HG02938 (cell line): ENCODE results near the gene THSD1.
A peak's percentile ranks its signal among the peaks of the same experiment; 100 is the strongest.

Source experiments
- ATAC-seq: cut with Tn5 transposase; IDR thresholded peaks from one replicate; pipeline ENCODE4 v1.9.1; 2021; ENCODE audit warnings: mild to moderate bottlenecking, moderate library complexity; ENCODE audit not compliant: unreplicated experiment

The THSD1 gene

GRCh38 chr13:52405767-52406494 is at the start of gene THSD1:
Gene THSD1 (minus strand): TSS chr13:52406172. CDS start chr13:52402600, 3,572 bp downstream.
- ATAC-seq, result no peak

GRCh38 chr13:52455677-52456041 is 49.7 kb upstream of the THSD1 start:
- ATAC-seq, result peak; percentile 26

- peak; percentile 70 for ATAC-seq
Observed at GRCh38 chr13:52454820-52455676, 49.1 kb upstream of the THSD1 start, which contains the start of gene CKAP2. Gene CKAP2 (plus strand): TSS chr13:52455478. CDS start chr13:52455557, 79 bp downstream.

GRCh38 chr13:52454459-52454819 is 48.5 kb upstream of the THSD1 start:
- peak; percentile 34 for ATAC-seq

GRCh38 chr13:52452470-52452869 is 46.5 kb upstream of the THSD1 start:
- no peak for ATAC-seq

- no peak for ATAC-seq
Observed at GRCh38 chr13:52451135-52451804, 45.3 kb upstream of the THSD1 start.

GRCh38 chr13:52450793-52451116 is 44.8 kb upstream of the THSD1 start:
- no peak for ATAC-seq

- peak; percentile 68 for ATAC-seq
Observed at GRCh38 chr13:52450012-52450792, 44.2 kb upstream of the THSD1 start, which contains the start of gene VPS36. Gene VPS36 (minus strand): TSS chr13:52450634. CDS start chr13:52450594, 40 bp downstream.

GRCh38 chr13:52449331-52450011 is 43.5 kb upstream of the THSD1 start:
- ATAC-seq, result peak; percentile 5

- no peak for ATAC-seq
Observed at GRCh38 chr13:52447815-52448552, 42.0 kb upstream of the THSD1 start.

GRCh38 chr13:52447354-52447753 is 41.4 kb upstream of the THSD1 start:
- ATAC-seq, result no peak

GRCh38 chr13:52446265-52446664 is 40.3 kb upstream of the THSD1 start:
- ATAC-seq, result no peak

GRCh38 chr13:52432456-52432855 is 26.5 kb upstream of the THSD1 start:
- ATAC-seq, result no peak

- no peak for ATAC-seq
Observed at GRCh38 chr13:52428295-52428694, 22.3 kb upstream of the THSD1 start.

GRCh38 chr13:52421216-52421615 is 15.2 kb upstream of the THSD1 start:
- ATAC-seq, result no peak

GRCh38 chr13:52419080-52419479 is 13.1 kb upstream of the THSD1 start:
- no peak for ATAC-seq

GRCh38 chr13:52414963-52415362 is 9.0 kb upstream of the THSD1 start:
- no peak for ATAC-seq

- ATAC-seq, result no peak
Observed at GRCh38 chr13:52414051-52414450, 8.1 kb upstream of the THSD1 start.

GRCh38 chr13:52412128-52412527 is 6.2 kb upstream of the THSD1 start:
- ATAC-seq, result no peak

- ATAC-seq, result peak; percentile 91
Observed at GRCh38 chr13:52411629-52412028, 5.7 kb upstream of the THSD1 start.
